ENCODE results near the gene CLHC1. TPM values are rescaled to one million over a fixed set of nuclear protein-coding genes. Genes with fewer than 3 reads are reported as not detected.

Gene CLHC1
- total and polyA plus RNA-seq, 2 of the 8 experiments (the other 6 are each of a cell fraction or from before 2014, with no cell fraction given), result 2.6 to 10.8 TPM

- TF ChIP-seq CHD7 (IDR thresholded peaks at IDR 0.05; ENCODE audit: insufficient replicate concordance, low read length) (no peak), NANOG (IDR thresholded peaks at IDR 0.05; ENCODE audit: insufficient read depth, low read depth, low read length, poor library complexity, severe bottlenecking) (no peak), PHF8 (conservative IDR thresholded peaks at IDR 0.05; ENCODE audit: low read depth, low read length) (no peak)
Measured at GRCh38 chr2:55196526-55196925, 35.6 kb downstream of the CLHC1 start (continued).
